HEK293 (cell line): ENCODE measurements around the gene DMGDH.
A peak's percentile ranks its signal among the peaks of the same experiment; 100 is the strongest.

ENCODE experiments used
- BCL11A ChIP-seq: fragments of 450-650 bp; formaldehyde crosslinking; IDR thresholded peaks from 2 replicates; pipeline ENCODE4 v1.5.1; 2016; ENCODE audit warnings: low read depth, missing biosample characterization, missing genetic modification characterization
- EGR2 ChIP-seq: fragments of 450-650 bp; formaldehyde crosslinking; IDR thresholded peaks from 2 replicates; pipeline ENCODE4 v1.5.1; 2016; ENCODE audit warnings: low read depth, missing biosample characterization, missing genetic modification characterization
- SP7 ChIP-seq: fragments of 450-650 bp; formaldehyde crosslinking; IDR thresholded peaks from 2 replicates; pipeline ENCODE4 v1.5.1; 2016; ENCODE audit warnings: missing biosample characterization, missing genetic modification characterization
- TCF7L2 ChIP-seq: IDR thresholded peaks from 2 replicates; pipeline ENCODE4 v1.6.1; 2011; ENCODE audit warnings: low read depth, mild to moderate bottlenecking, inconsistent platforms, low read length, moderate library complexity, borderline replicate concordance
- TRIM28 ChIP-seq: IDR thresholded peaks from 2 replicates; pipeline ENCODE4 v1.6.1; 2011; ENCODE audit warnings: low read length, control low read depth, borderline replicate concordance
- WT1 ChIP-seq: fragments of 450-650 bp; formaldehyde crosslinking; IDR thresholded peaks from 2 replicates; pipeline ENCODE4 v1.5.1; 2016; ENCODE audit warnings: missing biosample characterization, missing genetic modification characterization
- YY2 ChIP-seq: fragments of 450-650 bp; formaldehyde crosslinking; IDR thresholded peaks from 2 replicates; pipeline ENCODE4 v1.5.1; 2016; ENCODE audit warnings: missing biosample characterization, missing genetic modification characterization
- ZBTB20 ChIP-seq: fragments of 450-650 bp; formaldehyde crosslinking; IDR thresholded peaks from 2 replicates; pipeline ENCODE4 v1.5.1; 2016; ENCODE audit warnings: missing biosample characterization, missing genetic modification characterization
- ZFHX2 ChIP-seq: fragments of 450-650 bp; formaldehyde crosslinking; conservative IDR thresholded peaks from 2 replicates; pipeline ENCODE4 v1.5.1; 2016; ENCODE audit warnings: missing biosample characterization, missing genetic modification characterization
- ZNF146 ChIP-seq: fragments of 450-650 bp; formaldehyde crosslinking; IDR thresholded peaks from 2 replicates; pipeline ENCODE4 v1.5.1; 2016; ENCODE audit warnings: missing biosample characterization, missing genetic modification characterization
- ZNF16 ChIP-seq: fragments of 450-650 bp; formaldehyde crosslinking; IDR thresholded peaks from 2 replicates; pipeline ENCODE4 v1.5.1; 2016; ENCODE audit warnings: low read depth, missing biosample characterization, missing genetic modification characterization
- ZNF214 ChIP-seq: fragments of 450-650 bp; formaldehyde crosslinking; IDR thresholded peaks from 2 replicates; pipeline ENCODE4 v1.5.1; 2017; ENCODE audit warnings: missing biosample characterization, mild to moderate bottlenecking, missing genetic modification characterization, borderline replicate concordance
- ZNF239 ChIP-seq: fragments of 450-650 bp; formaldehyde crosslinking; IDR thresholded peaks from 2 replicates; pipeline ENCODE4 v1.5.1; 2016; ENCODE audit warnings: missing biosample characterization, missing genetic modification characterization
- ZNF24 ChIP-seq: fragments of 450-650 bp; formaldehyde crosslinking; IDR thresholded peaks from 2 replicates; pipeline ENCODE4 v1.5.1; 2016; ENCODE audit warnings: missing biosample characterization, missing genetic modification characterization
- ZNF292 ChIP-seq: fragments of 450-650 bp; formaldehyde crosslinking; IDR thresholded peaks from 2 replicates; pipeline ENCODE4 v1.5.1; 2016; ENCODE audit warnings: low read depth, missing biosample characterization, missing genetic modification characterization, borderline replicate concordance
- ZNF324 ChIP-seq: fragments of 450-650 bp; formaldehyde crosslinking; IDR thresholded peaks from 2 replicates; pipeline ENCODE4 v1.5.1; 2016; ENCODE audit warnings: missing biosample characterization, missing genetic modification characterization
- ZNF394 ChIP-seq: fragments of 450-650 bp; formaldehyde crosslinking; IDR thresholded peaks from 2 replicates; pipeline ENCODE4 v1.5.1; 2016; ENCODE audit warnings: missing biosample characterization, missing genetic modification characterization, mild to moderate bottlenecking, moderate library complexity, borderline replicate concordance
- ZNF501 ChIP-seq: fragments of 450-650 bp; formaldehyde crosslinking; IDR thresholded peaks from 2 replicates; pipeline ENCODE4 v1.5.1; 2016; ENCODE audit warnings: missing biosample characterization, missing genetic modification characterization
- ZNF521 ChIP-seq: fragments of 450-650 bp; formaldehyde crosslinking; IDR thresholded peaks from 2 replicates; pipeline ENCODE4 v1.5.1; 2017; ENCODE audit warnings: missing biosample characterization, mild to moderate bottlenecking, missing genetic modification characterization
- ZNF548 ChIP-seq: fragments of 450-650 bp; formaldehyde crosslinking; IDR thresholded peaks from 2 replicates; pipeline ENCODE4 v1.5.1; 2016; ENCODE audit warnings: missing biosample characterization, missing genetic modification characterization
- ZNF610 ChIP-seq: fragments of 450-650 bp; formaldehyde crosslinking; IDR thresholded peaks from 2 replicates; pipeline ENCODE4 v1.5.1; 2016; ENCODE audit warnings: missing biosample characterization, missing genetic modification characterization, borderline replicate concordance
- ZNF76 ChIP-seq: fragments of 450-650 bp; formaldehyde crosslinking; IDR thresholded peaks from 2 replicates; pipeline ENCODE4; 2016; ENCODE audit warnings: low read depth, missing biosample characterization, missing genetic modification characterization, borderline replicate concordance
- ZXDB ChIP-seq: fragments of 450-650 bp; formaldehyde crosslinking; IDR thresholded peaks from 2 replicates; pipeline ENCODE4 v1.5.1; 2016; ENCODE audit warnings: missing biosample characterization, missing genetic modification characterization
- TF ChIP-seq, protein P1 (sequence below): fragments of 450-650 bp; formaldehyde crosslinking; IDR thresholded peaks from 2 replicates; pipeline ENCODE4 v1.5.1; 2017; ENCODE audit warnings: missing biosample characterization, missing genetic modification characterization
- TF ChIP-seq, protein P2 (sequence below): fragments of 450-650 bp; formaldehyde crosslinking; IDR thresholded peaks from 2 replicates; pipeline ENCODE4 v1.5.1; 2016; ENCODE audit warnings: missing biosample characterization, missing genetic modification characterization
- TF ChIP-seq, protein P3 (sequence below): fragments of 450-650 bp; formaldehyde crosslinking; IDR thresholded peaks from 2 replicates; pipeline ENCODE4 v1.5.0; 2017; ENCODE audit warnings: missing biosample characterization, missing genetic modification characterization, borderline replicate concordance
- TF ChIP-seq, protein P4 (sequence below): fragments of 450-650 bp; formaldehyde crosslinking; IDR thresholded peaks from 2 replicates; pipeline ENCODE4 v1.5.1; 2016; ENCODE audit warnings: missing biosample characterization, missing genetic modification characterization
- TF ChIP-seq, protein P5 (sequence below): fragments of 450-650 bp; formaldehyde crosslinking; IDR thresholded peaks from 2 replicates; pipeline ENCODE4 v1.5.1; 2016; ENCODE audit warnings: missing biosample characterization, missing genetic modification characterization
- TF ChIP-seq, protein P6 (sequence below): fragments of 450-650 bp; formaldehyde crosslinking; IDR thresholded peaks from 2 replicates; pipeline ENCODE4 v1.5.1; 2016; ENCODE audit warnings: missing biosample characterization, missing genetic modification characterization

DMGDH gene

DNA sequence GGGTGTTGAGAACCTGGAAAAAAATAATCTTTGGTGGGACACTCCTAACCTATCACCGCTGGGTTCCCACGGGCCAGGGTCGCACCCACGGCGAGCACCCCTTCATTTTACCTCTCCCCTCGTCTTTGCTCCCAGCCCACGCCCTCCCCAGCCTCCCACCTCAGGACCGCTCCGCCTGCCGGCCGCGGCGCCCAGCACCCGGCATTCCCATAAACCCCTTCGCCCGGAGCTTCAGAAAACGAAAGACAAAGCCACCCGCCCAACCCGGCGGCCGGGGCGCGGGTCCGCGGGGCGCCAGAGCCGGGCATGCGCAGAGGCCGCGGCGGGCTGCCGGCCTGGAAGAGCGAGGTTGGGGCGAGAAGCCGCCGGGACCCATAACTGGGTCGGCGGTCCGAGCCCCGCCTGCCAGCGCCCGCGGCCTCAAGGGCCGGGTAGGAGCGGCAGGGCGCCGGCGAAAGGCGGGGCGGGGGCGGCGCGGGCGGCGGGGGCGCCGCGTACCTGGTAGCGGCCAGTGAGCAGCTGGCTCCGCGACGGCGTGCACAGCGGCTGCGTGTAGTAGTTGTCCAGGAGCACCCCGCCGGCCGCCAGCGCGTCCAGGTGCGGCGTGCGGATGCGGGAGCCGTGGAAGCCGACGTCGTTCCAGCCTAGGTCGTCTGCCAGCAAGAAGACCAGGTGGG, 84.9 kb downstream of the DMGDH start (continued):
- TF ChIP-seq ZNF324 (0 out of 2 replicates have a peak, but pooled peaks have one; percentile 26), SP7 (peak; percentile 45; the same call in 1 of the 2 replicates), TCF7L2 (no peak), ZFHX2 (tag by site-specific recombination) (peak; percentile 90), ZNF16 (tag by site-specific recombination) (no peak), ZBTB20 (tag by site-specific recombination) (peak; percentile 61; the same call in 1 of the 2 replicates), ZNF521 (tag by site-specific recombination) (no peak), ZXDB (no peak; the same call in none of the 2 replicates), ZNF292 (tag by site-specific recombination) (no peak), BCL11A (no peak), TRIM28 (no peak), ZNF610 (tag by site-specific recombination) (no peak), ZNF76 (tag by site-specific recombination) (peak; percentile 84), ZNF548 (no peak), ZNF239 (tag by site-specific recombination) (no peak), ZNF394 (tag by site-specific recombination) (no peak), ZNF24 (tag by site-specific recombination) (peak; percentile 34; the same call in 1 of the 2 replicates), WT1 (tag by site-specific recombination) (no peak; the same call in 1 of the 2 replicates), ZNF501 (tag by site-specific recombination) (no peak; the same call in 1 of the 2 replicates), YY2 (peak; percentile 14; the same call in 1 of the 2 replicates), ZNF146 (tag by site-specific recombination) (no peak), ZNF214 (tag by site-specific recombination) (no peak), EGR2 (peak; percentile 84)
- TF ChIP-seq, protein P1, sequence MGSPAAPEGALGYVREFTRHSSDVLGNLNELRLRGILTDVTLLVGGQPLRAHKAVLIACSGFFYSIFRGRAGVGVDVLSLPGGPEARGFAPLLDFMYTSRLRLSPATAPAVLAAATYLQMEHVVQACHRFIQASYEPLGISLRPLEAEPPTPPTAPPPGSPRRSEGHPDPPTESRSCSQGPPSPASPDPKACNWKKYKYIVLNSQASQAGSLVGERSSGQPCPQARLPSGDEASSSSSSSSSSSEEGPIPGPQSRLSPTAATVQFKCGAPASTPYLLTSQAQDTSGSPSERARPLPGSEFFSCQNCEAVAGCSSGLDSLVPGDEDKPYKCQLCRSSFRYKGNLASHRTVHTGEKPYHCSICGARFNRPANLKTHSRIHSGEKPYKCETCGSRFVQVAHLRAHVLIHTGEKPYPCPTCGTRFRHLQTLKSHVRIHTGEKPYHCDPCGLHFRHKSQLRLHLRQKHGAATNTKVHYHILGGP (tag by site-specific recombination), result no peak
- TF ChIP-seq, protein P2, sequence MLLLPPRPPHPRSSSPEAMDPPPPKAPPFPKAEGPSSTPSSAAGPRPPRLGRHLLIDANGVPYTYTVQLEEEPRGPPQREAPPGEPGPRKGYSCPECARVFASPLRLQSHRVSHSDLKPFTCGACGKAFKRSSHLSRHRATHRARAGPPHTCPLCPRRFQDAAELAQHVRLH, result no peak
- TF ChIP-seq, protein P3, sequence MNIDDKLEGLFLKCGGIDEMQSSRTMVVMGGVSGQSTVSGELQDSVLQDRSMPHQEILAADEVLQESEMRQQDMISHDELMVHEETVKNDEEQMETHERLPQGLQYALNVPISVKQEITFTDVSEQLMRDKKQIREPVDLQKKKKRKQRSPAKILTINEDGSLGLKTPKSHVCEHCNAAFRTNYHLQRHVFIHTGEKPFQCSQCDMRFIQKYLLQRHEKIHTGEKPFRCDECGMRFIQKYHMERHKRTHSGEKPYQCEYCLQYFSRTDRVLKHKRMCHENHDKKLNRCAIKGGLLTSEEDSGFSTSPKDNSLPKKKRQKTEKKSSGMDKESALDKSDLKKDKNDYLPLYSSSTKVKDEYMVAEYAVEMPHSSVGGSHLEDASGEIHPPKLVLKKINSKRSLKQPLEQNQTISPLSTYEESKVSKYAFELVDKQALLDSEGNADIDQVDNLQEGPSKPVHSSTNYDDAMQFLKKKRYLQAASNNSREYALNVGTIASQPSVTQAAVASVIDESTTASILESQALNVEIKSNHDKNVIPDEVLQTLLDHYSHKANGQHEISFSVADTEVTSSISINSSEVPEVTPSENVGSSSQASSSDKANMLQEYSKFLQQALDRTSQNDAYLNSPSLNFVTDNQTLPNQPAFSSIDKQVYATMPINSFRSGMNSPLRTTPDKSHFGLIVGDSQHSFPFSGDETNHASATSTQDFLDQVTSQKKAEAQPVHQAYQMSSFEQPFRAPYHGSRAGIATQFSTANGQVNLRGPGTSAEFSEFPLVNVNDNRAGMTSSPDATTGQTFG (tag by site-specific recombination), result no peak
- TF ChIP-seq, protein P4, sequence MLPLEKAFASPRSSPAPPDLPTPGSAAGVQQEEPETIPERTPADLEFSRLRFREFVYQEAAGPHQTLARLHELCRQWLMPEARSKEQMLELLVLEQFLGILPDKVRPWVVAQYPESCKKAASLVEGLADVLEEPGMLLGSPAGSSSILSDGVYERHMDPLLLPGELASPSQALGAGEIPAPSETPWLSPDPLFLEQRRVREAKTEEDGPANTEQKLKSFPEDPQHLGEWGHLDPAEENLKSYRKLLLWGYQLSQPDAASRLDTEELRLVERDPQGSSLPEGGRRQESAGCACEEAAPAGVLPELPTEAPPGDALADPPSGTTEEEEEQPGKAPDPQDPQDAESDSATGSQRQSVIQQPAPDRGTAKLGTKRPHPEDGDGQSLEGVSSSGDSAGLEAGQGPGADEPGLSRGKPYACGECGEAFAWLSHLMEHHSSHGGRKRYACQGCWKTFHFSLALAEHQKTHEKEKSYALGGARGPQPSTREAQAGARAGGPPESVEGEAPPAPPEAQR (tag by site-specific recombination), result no peak
- TF ChIP-seq, protein P5, sequence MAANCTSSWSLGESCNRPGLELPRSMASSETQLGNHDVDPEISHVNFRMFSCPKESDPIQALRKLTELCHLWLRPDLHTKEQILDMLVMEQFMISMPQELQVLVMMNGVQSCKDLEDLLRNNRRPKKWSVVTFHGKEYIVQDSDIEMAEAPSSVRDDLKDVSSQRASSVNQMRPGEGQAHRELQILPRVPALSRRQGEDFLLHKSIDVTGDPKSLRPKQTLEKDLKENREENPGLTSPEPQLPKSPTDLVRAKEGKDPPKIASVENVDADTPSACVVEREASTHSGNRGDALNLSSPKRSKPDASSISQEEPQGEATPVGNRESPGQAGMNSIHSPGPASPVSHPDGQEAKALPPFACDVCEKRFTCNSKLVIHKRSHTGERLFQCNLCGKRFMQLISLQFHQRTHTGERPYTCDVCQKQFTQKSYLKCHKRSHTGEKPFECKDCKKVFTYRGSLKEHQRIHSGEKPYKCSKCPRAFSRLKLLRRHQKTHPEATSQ (tag by site-specific recombination), result 0 out of 2 replicates have a peak, but pooled peaks have one; percentile 41
- TF ChIP-seq, protein P6, sequence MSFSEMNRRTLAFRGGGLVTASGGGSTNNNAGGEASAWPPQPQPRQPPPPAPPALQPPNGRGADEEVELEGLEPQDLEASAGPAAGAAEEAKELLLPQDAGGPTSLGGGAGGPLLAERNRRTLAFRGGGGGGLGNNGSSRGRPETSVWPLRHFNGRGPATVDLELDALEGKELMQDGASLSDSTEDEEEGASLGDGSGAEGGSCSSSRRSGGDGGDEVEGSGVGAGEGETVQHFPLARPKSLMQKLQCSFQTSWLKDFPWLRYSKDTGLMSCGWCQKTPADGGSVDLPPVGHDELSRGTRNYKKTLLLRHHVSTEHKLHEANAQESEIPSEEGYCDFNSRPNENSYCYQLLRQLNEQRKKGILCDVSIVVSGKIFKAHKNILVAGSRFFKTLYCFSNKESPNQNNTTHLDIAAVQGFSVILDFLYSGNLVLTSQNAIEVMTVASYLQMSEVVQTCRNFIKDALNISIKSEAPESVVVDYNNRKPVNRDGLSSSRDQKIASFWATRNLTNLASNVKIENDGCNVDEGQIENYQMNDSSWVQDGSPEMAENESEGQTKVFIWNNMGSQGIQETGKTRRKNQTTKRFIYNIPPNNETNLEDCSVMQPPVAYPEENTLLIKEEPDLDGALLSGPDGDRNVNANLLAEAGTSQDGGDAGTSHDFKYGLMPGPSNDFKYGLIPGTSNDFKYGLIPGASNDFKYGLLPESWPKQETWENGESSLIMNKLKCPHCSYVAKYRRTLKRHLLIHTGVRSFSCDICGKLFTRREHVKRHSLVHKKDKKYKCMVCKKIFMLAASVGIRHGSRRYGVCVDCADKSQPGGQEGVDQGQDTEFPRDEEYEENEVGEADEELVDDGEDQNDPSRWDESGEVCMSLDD (tag by site-specific recombination), result peak; percentile 72; the same call in 1 of the 2 replicates
